NCI-H1048 (cell line): Measurements from ENCODE around the gene TMTC1.

Source experiments
- DNase-seq: peaks from one replicate; lab custom pipeline; 2025; lab: John Stamatoyannopoulos, UW

The TMTC1 gene

DNA sequence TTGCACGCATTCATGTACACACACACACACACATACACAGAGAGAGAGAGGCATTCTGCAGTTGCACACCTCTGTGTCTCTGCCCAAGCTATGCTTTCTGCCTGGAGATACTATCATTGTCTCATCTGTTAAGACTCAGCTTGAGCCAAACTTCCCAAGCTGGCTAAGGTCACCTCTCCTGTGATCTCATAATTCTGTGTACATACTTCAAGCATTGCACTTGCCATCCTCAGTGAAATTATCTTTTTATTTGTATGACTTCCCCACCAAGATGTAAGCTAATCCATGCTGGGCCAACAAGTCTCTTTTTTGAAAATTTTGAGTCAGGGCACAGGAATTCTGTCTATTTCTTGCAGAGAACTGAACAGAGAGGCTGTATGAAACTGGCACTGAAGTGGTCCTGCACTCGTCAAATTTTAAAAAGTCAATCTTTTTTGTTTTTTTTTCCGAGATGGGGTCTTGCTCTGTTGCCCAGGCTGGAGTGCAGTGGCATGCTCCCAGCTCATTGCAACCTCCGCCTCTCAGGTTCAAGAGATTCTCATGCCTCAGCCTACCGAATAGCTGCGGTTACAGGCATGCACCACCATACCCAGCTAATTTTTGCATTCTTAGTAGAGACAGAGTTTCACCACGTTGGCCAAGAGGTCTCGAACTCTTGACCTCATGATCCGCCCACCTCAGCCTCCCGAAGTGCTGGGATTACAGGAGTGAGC is 44.3 kb downstream of the TMTC1 start:
- no peak for DNase-seq

DNA sequence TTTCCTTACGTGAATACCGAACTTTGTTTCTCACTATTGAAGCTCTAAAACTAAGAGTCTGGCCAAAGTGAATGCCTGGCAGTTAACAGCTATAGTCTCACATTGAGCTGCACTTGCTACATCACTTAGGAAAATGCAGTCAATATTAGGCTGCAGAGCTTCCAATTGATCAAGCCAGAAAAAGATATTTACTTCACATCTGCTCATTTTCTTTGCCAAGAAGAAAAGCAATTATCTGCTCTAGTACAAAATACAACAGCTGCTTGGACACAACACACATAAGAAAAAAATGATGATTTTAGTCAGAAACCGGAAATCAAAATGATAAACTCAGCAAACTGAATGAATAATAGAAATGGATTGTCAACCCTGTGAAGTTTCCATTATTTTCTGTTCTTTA is 45.4 kb downstream of the TMTC1 start:
- no peak for DNase-seq

DNA sequence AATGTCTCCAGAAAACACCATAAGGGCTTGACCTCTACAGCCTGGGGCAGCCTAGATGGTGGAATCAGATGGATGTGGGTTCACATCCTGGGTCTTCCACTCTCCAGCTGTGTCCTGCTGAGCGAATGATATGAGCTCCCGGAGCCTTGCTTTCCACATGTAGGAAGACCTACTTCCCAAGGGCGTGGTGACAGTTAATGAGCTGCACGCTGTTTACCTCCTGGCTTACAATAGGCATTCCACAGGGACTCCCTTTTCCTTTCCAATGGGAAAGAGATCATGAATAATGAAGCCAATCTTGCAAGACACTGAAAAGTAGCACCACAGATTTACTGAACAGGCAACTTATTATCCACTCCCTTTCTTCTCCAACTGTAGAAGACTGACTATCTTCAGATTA is 46.1 kb downstream of the TMTC1 start:
- no peak for DNase-seq

DNA sequence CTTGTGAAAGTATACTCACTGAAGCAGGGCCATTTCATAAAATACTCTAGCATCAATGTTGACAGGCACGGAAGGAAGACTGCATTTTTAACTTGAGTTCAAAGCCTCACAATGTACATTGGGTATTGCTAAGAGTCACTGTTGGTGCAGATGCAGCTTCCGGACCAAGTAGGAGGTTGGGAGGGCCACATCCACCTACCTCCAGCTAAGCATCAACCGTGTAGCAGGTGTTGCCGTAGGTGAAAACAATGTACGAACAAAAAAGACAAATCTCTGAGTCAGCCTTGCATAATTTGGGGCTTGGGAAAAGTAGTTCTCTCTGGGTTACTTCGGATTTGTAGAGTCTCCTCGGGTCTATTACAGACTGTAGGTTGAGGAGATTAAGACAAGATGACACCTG is 48.1 kb downstream of the TMTC1 start:
- no peak for DNase-seq

DNA sequence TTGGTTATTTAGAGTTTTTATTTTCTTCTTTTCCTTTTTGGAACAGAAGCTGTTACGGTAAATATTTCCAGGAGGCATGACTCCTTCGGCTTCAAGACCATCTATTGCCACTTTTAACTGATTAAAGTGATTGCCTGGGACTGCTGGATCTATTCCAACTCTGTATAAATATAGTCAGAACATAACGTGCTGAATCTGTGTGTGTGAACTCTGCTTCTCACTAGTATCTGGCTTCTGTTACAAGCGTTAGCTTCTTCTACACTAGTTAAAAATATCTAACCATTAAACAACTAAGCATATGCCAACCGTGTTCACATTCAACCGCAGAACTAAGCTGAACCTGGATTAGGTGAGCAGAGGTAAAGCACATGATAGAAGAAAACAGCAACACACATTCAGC is 49.0 kb downstream of the TMTC1 start:
- no peak for DNase-seq

DNA sequence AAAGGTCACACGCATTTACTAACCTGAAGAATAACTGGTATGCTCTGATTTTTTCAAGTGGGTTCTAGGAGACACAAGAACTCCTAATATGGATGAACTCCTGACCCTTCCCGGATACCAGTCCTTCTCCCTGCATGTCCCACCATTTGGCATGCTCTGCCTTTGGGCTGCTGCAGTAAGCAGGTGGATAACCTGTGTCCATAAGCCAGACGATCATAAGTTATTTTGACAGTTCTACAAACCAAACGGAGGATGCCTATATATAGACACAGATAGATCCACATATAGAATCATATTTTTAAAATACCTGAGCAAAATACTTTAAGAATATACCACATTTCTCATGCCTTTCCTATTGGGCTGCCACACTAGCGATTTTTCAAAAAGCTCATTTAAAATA is 49.4 kb downstream of the TMTC1 start:
- DNase-seq: no peak

DNA sequence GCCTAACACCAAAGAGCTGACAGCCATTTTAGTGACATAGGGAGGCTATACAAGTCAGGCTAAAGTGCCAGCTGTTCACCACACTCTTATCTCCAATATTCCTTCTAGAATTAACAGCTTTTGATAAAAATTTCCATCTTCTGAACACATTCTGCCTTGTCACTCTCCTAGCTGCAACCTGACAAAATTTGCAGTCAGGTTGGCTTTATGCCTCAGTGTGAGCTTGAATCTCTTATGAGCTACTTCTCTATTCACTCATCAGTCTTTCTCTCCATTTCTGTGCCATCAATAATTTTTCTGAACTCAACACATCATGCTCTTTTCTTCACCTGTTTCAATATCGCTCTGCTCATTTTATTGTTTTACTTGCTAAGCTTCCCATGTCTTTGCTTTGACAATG is 50.2 kb downstream of the TMTC1 start:
- no peak for DNase-seq

DNA sequence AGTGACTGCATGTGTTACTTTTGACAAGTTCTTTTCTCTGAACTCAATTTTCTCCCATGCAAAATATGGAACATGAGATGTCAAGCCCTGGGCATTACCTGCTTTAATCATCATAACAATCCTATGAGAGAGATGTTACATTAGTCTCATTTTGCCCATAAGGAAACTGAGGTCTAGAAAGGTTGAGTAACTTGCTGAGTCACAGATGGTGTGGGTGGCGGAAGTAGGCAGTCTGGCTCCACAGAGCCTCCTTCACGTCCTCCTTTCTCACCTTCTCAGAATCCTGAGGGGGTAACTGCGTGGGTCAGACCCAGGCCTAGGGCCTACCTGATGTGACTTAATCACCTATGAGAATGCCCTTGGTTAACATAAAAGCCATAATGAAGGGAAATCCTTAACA is 50.7 kb downstream of the TMTC1 start:
- DNase-seq: no peak

DNA sequence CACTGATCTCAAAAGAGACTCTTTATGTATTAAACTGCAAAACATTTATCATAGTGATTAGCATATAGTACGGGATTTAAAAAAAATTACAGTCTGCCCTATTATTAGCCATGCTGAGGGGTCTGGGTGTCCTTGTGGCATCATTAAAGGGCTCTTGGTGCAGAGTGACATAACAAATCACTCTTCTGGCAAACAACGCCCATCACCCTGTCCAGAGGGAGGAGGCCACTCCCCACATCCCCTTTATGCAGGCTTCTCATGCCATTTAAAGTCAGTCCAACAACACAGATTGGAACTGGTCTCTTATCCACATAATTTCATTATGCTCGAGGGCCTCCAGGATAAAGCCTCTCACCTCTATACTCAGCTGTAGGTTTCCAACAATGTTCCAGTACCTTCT is 51.1 kb downstream of the TMTC1 start:
- DNase-seq: no peak

DNA sequence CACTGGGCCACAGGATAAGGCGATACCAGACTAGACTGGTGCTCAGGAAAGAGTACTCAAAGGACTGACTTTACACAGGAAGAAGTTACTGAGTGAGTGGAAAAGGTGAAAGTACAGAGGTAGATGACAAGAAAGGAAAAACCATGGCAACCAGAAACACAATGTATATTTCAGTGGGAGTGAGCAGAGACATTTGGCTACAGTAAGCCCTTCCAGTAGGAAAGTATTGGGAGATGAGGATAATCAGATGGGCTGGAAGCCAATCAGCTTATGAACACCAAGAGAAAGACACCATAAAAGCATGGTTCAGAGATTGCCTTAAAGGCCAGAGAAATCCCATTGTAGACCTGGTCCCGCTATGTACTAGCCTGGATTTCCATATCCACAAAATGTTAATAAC is 51.6 kb downstream of the TMTC1 start:
- no peak for DNase-seq

DNA sequence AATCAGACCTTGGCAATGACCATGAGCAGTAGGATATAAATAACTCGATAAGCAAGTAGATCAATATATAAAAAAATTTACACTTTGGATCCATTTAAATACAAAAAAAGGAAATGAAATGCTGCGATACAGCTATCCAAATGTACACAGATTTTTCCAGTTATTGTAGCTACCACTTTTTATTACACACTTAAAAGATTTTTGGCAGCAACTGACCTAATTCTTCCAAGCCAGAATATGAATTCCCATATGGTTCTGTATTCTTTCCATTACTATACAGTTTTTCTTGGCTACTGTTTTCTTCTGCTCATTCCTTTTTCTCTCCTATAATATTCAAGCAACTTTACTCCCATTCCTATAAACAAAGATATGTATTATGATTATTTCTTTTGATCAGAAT is 52.2 kb downstream of the TMTC1 start:
- DNase-seq: no peak

DNA sequence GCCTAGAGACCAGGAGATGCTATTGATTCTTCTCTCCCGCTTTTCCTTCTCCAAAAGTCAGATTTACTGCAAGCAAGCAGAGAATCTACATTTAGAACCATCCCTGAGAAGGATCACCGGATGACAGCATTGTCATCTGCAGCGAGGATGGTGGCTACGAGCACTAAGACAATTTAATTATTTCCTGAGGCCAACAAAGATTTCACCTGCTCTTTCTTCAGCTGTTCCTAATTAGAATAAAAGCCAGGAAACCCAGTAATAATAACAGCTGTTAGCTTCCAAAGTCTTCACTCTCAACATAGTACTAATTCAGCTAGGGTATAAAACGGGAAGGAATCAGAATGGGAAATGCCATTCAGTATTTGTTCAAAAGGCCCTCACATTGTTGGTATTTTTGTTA is 53.3 kb downstream of the TMTC1 start:
- no peak for DNase-seq

DNA sequence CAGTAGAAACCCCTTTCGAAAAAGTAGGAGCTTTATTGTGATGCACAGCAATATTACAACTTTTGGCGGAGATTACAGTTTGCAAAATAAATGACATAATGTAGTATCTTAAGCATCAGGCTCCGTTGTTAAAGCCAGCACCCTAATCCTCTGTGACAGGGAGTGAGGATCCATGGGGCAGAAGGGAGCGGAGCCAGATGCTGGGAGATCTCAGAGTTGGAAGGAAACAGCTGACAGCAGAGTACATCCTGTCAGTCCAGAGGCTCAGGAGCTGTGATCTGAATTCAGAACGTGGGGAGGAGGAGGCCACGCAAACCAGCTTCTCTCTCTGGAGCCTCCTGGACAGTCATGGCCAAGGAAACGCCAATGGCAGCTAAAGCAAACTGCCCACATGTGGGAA is 55.7 kb downstream of the TMTC1 start:
- no peak for DNase-seq

DNA sequence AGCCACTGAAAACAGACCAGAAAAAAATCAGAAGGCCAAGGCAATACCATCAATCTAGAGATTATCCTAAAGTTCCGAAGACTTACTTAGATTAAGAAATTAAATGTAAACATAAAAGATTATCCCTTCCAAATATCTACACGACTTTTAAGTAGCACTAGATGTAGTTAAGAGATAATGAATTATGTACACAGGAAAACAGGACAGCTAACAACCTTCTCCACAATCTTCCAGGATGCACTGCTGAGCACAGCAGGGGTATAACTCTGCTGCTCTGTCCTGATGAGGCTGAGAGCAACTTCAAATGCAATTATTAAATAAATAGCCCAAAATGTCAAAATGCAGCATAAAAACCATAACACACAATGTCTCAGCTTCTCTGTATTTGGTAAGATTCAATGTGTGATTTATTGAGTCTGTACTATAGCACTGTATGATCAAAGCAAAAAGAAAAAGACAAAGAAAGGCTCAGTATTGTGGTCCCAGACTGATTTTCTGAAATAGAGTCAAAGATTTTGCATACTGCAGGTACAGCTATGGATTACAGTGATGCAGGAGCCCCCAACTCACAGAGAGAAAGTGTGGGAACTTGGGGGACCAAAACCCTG is 56.9 kb downstream of the TMTC1 start:
- DNase-seq: no peak

DNA sequence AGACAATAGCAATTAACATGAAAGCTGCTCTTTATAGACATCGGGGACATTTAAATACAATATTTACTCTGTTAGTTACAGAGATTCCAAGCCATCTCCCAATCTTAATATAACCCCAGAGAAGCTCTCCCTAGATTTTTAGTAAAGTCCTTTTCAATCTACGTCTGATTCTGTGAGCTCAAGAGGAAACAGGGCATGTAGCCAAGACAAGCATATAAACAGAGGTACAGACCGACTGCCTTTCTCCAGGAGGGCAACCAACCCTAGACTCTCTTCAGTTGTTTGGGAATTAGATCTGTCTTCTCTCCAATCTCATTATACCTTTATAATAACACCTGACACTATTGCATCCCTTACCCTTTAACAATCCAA is 57.4 kb downstream of the TMTC1 start:
- no peak for DNase-seq

DNA sequence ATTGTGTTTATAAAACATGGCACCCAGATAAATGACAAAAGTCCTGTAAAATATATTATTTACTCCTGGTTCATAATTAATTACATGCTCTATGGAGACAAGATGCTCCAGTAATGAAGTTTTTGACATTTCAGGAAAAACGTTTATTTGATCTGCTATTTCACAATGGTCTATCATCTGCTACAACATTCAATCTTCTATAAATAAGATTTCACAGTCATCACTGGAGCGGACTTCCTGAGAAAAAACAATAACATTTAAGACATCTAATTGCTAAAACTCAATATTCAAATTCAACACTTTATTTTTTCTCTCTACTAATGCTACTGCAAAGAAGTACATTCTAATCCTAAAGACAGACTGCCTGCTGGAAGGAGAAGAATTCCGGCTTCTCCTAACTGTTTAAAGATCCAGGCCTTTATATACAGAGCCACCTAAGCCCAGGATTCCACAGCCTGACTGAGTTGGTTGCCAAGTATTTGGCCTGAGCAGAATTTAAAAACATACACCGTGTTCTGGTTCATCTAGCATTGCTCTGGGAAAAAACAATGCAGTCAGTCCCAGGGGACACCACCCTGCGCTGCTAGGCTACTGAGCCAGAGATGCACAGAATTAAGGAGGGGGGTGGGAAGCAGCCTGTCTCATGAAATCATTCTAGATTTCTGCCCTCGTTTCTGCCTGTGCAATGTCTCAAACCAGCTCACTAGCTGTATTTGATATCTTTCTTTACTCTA is 58.0 kb downstream of the TMTC1 start:
- DNase-seq: no peak

DNA sequence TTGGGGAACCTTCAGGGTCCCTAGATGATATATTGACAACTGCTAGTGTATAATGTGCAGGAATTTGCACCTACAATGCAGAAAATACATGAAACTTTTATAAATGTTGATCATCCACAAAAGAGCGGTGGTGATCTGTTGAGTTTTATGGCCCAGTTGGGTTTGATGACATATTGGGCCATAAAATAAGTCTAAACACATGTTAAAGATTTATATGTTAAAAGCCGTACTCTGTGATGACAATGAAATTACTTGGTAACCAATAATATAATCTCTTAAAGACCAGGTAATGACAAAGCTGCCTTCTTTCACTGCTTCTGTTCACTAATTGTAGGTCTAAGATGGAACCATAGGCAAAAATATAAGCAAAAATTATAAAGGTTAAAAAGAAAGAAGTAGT is 61.6 kb downstream of the TMTC1 start:
- no peak for DNase-seq

DNA sequence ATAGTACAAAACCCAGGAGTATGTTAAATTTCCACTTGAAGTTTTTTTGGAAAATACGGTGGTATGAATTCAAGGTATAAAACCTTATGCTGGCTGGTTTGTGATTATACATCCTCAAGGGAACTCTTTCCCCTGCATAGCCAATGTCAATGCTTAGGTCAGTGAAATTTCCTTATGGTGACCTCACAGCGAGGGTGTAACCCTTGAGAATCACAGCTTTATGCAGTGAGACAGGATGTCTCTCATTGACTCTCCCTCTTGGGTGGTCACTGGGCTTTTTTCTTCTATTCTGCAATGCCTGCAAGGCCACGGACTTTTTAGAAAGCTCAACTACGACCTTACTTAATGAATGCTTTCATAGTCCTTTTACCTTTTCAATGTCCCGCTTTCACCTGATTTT is 64.4 kb downstream of the TMTC1 start:
- no peak for DNase-seq

DNA sequence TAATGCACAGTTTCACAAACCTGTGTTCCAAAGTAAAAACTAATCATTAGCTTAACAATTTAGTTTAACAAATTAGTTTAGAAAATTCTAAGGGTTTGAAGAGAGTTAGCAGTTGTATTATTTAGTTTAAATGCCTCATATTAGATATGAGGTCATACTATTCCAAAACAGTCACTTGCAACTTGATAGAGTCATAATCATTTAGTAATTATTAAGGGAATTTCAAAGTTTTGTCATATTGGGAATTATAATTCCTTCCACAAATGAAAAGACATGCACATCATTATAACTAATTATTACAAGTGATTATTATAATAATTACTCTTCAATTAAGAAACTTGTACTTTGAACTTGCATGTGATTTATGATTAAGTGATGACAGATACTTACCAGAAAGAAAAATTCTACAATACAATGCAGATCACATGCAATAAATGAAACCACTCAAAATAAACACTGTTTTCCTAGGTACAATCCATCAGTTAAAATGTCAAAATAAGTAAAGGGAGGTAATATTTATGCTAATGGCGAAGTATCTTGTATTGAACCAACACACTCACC is 66.1 kb downstream of the TMTC1 start:
- no peak for DNase-seq

DNA sequence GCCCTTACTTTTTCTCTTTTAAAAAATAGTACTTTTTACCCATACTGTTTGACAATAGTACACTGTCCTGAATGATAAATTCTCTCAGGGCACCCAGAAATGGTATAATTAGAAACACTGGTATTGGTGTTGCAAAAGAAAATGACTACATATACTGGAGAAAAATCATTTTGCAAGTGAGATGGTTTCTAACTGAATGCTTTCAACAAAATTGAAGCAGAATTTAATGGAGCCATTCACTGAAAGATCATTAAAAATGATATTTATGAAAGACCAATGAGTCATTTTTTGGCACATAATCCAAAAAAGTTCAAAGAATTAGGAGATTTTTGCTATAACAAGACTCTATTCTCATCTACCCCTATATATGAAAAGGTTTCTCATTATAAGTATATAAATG is 68.8 kb downstream of the TMTC1 start:
- DNase-seq: no peak

DNA sequence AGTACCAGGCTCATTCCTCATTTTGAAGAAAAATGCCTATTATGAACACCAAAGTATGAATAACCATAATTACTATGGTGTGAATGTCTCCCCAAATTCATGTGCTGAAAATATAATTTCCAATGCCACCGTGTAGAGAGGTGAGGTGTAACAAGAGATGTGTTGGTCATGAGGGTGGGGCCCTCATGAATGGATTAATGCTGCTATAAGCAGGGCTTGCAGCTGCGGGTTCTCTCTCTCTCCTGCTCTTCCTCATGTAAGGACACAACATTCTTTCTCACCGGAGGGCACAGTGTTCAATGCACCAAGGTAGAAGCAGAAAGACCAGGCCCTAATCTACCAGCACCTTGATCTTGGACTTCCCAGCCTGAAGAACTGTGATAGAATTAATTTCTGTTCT is 70.0 kb downstream of the TMTC1 start:
- DNase-seq: no peak

DNA sequence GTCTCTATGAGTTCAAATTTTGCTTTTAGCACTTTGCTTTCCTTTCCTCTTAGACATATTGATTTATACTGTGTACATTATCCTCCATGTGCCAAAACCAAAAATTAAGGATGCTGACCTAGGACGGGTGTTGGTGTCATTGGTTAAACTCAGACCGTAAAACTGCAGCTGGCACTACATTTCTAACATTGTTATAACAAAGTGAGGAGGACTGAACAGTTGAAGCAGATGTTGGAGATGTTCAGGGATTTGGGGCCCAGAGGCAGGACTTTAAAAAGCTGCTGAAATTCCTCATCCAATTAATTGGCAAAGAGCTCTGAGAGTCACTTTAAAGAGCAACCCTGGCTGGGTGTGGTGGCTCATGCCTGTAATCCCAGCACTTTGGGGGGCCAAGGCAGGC is 72.4 kb downstream of the TMTC1 start:
- no peak for DNase-seq

DNA sequence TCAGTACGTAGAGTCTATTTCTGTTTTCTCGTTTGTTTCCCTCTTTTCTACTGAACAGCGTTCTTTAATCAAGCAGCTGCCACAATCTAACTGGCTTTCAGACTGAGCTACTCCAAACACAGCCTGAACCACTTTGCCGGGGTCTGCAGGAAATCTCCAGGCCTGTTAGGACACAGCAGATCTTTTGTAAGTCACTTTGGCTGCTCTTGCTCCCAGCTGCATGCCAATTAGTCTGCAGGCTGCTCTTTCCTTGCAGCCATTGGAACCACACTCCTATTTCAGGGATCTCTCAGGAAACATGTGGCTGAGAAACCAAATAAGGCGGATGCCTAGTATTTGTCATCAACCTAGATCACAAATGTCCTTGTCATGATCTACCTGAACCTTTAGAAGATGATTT is 73.6 kb downstream of the TMTC1 start:
- DNase-seq: no peak
